Measurements from ENCODE around the gene CLMN. TPM values are rescaled to one million over a fixed set of nuclear protein-coding genes. Genes with fewer than 3 reads are reported as not detected.
A peak's percentile ranks its signal among the peaks of the same experiment; 100 is the strongest.

Gene CLMN, protein sequence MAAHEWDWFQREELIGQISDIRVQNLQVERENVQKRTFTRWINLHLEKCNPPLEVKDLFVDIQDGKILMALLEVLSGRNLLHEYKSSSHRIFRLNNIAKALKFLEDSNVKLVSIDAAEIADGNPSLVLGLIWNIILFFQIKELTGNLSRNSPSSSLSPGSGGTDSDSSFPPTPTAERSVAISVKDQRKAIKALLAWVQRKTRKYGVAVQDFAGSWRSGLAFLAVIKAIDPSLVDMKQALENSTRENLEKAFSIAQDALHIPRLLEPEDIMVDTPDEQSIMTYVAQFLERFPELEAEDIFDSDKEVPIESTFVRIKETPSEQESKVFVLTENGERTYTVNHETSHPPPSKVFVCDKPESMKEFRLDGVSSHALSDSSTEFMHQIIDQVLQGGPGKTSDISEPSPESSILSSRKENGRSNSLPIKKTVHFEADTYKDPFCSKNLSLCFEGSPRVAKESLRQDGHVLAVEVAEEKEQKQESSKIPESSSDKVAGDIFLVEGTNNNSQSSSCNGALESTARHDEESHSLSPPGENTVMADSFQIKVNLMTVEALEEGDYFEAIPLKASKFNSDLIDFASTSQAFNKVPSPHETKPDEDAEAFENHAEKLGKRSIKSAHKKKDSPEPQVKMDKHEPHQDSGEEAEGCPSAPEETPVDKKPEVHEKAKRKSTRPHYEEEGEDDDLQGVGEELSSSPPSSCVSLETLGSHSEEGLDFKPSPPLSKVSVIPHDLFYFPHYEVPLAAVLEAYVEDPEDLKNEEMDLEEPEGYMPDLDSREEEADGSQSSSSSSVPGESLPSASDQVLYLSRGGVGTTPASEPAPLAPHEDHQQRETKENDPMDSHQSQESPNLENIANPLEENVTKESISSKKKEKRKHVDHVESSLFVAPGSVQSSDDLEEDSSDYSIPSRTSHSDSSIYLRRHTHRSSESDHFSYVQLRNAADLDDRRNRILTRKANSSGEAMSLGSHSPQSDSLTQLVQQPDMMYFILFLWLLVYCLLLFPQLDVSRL
- total RNA-seq (2012; rRNA removed) = under 0.01 and 0.18 TPM in 2 replicates
- 0.09 and 0.10 TPM in 2 replicates for polyA plus RNA-seq (2012; rRNA removed)
- polyA plus RNA-seq (2012; cell fraction: cytosol; rRNA removed) = 0.03 TPM in 1 of 2 replicates, not detected in the other
- 0.03 and 0.09 TPM in 2 replicates for polyA plus RNA-seq (2012; cell fraction: nucleus; rRNA removed; ENCODE audit: low replicate concordance)
- percentile 22 among the genes with signal in this experiment for Bru-seq, nascent RNA
- BruChase-seq, experiment 1, labeled RNA remaining after a 6-hour chase = percentile 23 among the genes with signal in this experiment
- percentile 21 among the genes with signal in this experiment for BruChase-seq, experiment 2, labeled RNA remaining after a 2-hour chase
- long read RNA-seq, partial matches to known transcripts = 0 of 1 reads
- long read RNA-seq, other reads (novel, unspliced or antisense) = 1 of 1 reads

DNA sequence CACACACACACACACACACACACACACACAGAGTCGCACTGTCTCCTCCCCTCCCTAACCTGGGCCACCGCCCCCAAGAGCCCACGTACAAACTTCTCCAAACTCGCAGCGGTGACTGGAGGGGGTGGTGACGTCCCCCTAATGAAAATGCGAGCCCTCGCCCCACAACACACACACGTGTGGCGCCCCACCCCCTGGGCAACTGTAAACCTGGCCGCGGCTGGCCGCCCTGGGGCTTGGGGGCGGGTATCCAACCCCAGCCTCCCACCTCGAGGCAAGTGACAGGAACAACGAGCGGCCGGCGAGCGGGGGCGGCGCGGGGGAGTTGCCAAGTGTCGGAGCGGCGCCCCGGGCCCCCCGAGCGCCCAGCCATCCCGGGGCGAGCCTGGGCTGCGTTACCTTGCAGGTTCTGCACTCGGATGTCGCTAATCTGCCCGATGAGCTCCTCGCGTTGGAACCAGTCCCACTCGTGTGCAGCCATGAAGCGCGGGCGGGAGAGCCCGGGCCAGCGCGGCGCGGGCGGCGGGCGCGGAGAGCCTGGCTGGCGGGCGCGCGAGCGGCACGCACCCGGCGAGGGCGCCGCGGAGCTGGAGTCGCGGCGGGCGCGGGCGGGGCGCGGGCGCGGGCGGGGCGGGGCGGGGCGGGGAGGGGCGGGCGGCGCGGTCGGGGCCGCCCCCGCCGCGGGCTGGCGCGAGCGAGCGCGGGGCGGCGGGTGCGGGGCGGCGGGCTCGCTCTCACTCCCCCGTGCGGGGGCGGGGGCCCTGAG lies at the start of gene CLMN:
CLMN (minus strand) TSS at position 597 of the 766 bp plus-strand sequence; CDS start at position 481, 116 bp downstream.
- Histone ChIP-seq H2AK5ac (ENCODE audit: low read depth, low read length) (no peak within 1 kb of the TSS), H4K8ac (ENCODE audit: low read depth in 2 of 2, low read length in 2 of 2) (no peak within 1 kb of the TSS), H2BK20ac (ENCODE audit: low read depth, low read length) (no peak within 1 kb of the TSS), H2BK120ac (ENCODE audit: low read depth, low read length) (no peak within 1 kb of the TSS), H3K23ac (ENCODE audit: low read depth, low read length) (no peak within 1 kb of the TSS), H3K79me1 (ENCODE audit: low read depth in 1 of 2, low read length in 2 of 2) (no peaks in the 10 kb centered on the region), H3K18ac (ENCODE audit: low read depth, low read length) (no peak within 1 kb of the TSS), H2BK5ac (ENCODE audit: low read depth, low read length, poor library complexity, severe bottlenecking) (no peak within 1 kb of the TSS), H3K36me3 (ENCODE audit: control insufficient read depth, insufficient read depth, low read length) (no peaks in the 10 kb centered on the region), H3K27ac (ENCODE audit: insufficient read depth, low read length) (no peak within 1 kb of the TSS), H4K5ac (ENCODE audit: low read depth, low read length) (no peak within 1 kb of the TSS), H3K4me3 (ENCODE audit: insufficient read depth, low read depth, low read length) (peak within 1 kb of the TSS; percentile 72), H2AK9ac (replicated peaks; ENCODE audit: low read depth, low read length, poor library complexity) (no peak within 1 kb of the TSS), H3K4me1 (ENCODE audit: control insufficient read depth, insufficient read depth, low read length) (no peaks in the 10 kb centered on the region; the same call in 1 of the 2 replicates), H3K9ac (ENCODE audit: low read depth, low read length) (no peak within 1 kb of the TSS), H4K91ac (ENCODE audit: insufficient read depth, low read depth, low read length) (no peak within 1 kb of the TSS), H3K4me2 (ENCODE audit: low read depth, low read length) (peak within 1 kb of the TSS; percentile 90), H3K9me1 (ENCODE audit: insufficient read depth, low read length) (no peaks in the 10 kb centered on the region), H3K9me3 (ENCODE audit: control insufficient read depth, insufficient read depth, low read length) (no peaks in the 10 kb centered on the region), H2BK15ac (ENCODE audit: low read depth, low read length) (no peak within 1 kb of the TSS), H2AFZ (replicated peaks; ENCODE audit: low read length, poor library complexity) (peak within 1 kb of the TSS; percentile 93), H3K27me3 (ENCODE audit: control insufficient read depth, insufficient read depth, low read length) (peaks cover 20% of the 10 kb centered on the region), H4K20me1 (ENCODE audit: insufficient read depth, low read length) (no peaks in the 10 kb centered on the region), H3K56ac (ENCODE audit: extremely low read depth, insufficient read depth, low read length) (no peak within 1 kb of the TSS), H3K14ac (replicated peaks; ENCODE audit: low read depth, low read length) (no peak within 1 kb of the TSS), H3K4ac (ENCODE audit: low read depth, low read length) (no peak within 1 kb of the TSS)
- in situ Hi-C loops (cut with MboI; ENCODE audit: low sequenced_read_pairs) (no loop called here), dilution Hi-C loops (cut with HindIII; ENCODE audit: low sequenced_read_pairs, unreplicated experiment) (no loop called here), intact Hi-C loops (cut with micrococcal nuclease) (no loop called here)
- no TSS peak for BruUV-seq (replicated peaks)
- peak; percentile 88 for ATAC-seq (ENCODE audit: low read depth)
- 0% methylated on average over 9 of the region's 98 CpGs; no CpG with 5 or more reads in 1 of the 2 experiments for WGBS, 2 experiments (ENCODE audit: extremely low coverage in 2 of 2, insufficient read length in 1 of 2)
- no peak for TF ChIP-seq CEBPB (IDR thresholded peaks at IDR 0.05; ENCODE audit: low read depth, low read length)
- no peak for TF ChIP-seq RCOR1 (IDR thresholded peaks at IDR 0.05; ENCODE audit: insufficient replicate concordance, low read length)
- TF ChIP-seq NFE2L2 (IDR thresholded peaks at IDR 0.05; ENCODE audit: low read depth, low read length) = no peak
- TF ChIP-seq MAZ (IDR thresholded peaks at IDR 0.05; ENCODE audit: borderline replicate concordance, low read depth, low read length) = no peak
- no peak for TF ChIP-seq SMC3 (IDR thresholded peaks at IDR 0.05; ENCODE audit: low read depth, low read length)
- no peak for TF ChIP-seq MAFK (IDR thresholded peaks at IDR 0.05; ENCODE audit: low read depth, low read length)
- no peak for TF ChIP-seq CHD1 (IDR thresholded peaks at IDR 0.05; ENCODE audit: low read depth, low read length)
- no peak for TF ChIP-seq MXI1 (IDR thresholded peaks at IDR 0.05; ENCODE audit: borderline replicate concordance, low read depth, low read length)
- TF ChIP-seq POLR2A (IDR thresholded peaks at IDR 0.05; ENCODE audit: low read depth, low read length) = no peak
- TF ChIP-seq RFX5 (IDR thresholded peaks at IDR 0.05; ENCODE audit: low read depth, low read length) = no peak
- POLR2A ChIA-PET (ENCODE audit: unreplicated experiment) = no interaction called here
- peak; percentile 4 for DNase-seq
- CTCF ChIA-PET = no interaction called here

All from IMR-90 (cell line).